KMS-11 (cell line): Measurements from ENCODE around the gene FBXO39.

Source experiments
- H2AFZ ChIP-seq: fragments of 200-600 bp; sonication (generic); 2 replicates; pipeline ENCODE4 v1.6.1; 2016; ENCODE audit warnings: antibody characterized with exemption, mixed run types, low read depth
- H3K27ac ChIP-seq: fragments of 200-600 bp; sonication (generic); 2 replicates; pipeline ENCODE4 v1.6.1; 2016; ENCODE audit warnings: mild to moderate bottlenecking, mixed run types
- H3K27me3 ChIP-seq: fragments of 200-600 bp; sonication (generic); 2 replicates; pipeline ENCODE4 v1.6.1; 2017; ENCODE audit warnings: mild to moderate bottlenecking, low read depth, mixed run types, moderate library complexity; ENCODE audit not compliant: insufficient read depth
- H3K36me3 ChIP-seq: fragments of 200-600 bp; sonication (generic); 2 replicates; pipeline ENCODE4 v1.6.1; 2017; ENCODE audit warnings: mild to moderate bottlenecking, mixed run types; ENCODE audit not compliant: insufficient read depth
- H3K4me1 ChIP-seq: fragments of 200-600 bp; sonication (generic); 2 replicates; pipeline ENCODE4 v1.6.1; 2016; ENCODE audit warnings: mild to moderate bottlenecking, low read depth, mixed run types; ENCODE audit not compliant: poor library complexity, severe bottlenecking
- H3K4me2 ChIP-seq: fragments of 200-600 bp; sonication (generic); 2 replicates; pipeline ENCODE4 v1.7.0; 2016; ENCODE audit warnings: mild to moderate bottlenecking, mixed run types
- H3K4me3 ChIP-seq: fragments of 200-600 bp; sonication (generic); IDR thresholded peaks from 2 replicates; pipeline ENCODE4 v1.6.1; 2017; ENCODE audit warnings: low read depth, low read length, mixed read lengths; ENCODE audit not compliant: insufficient read depth
- H3K79me2 ChIP-seq: fragments of 200-600 bp; sonication (generic); 2 replicates; pipeline ENCODE4 v1.6.1; 2016; ENCODE audit warnings: low read depth, mixed run types; ENCODE audit not compliant: insufficient read depth
- H3K9ac ChIP-seq: fragments of 200-600 bp; sonication (generic); 2 replicates; pipeline ENCODE4 v1.6.1; 2016; ENCODE audit warnings: mild to moderate bottlenecking, mixed run types
- H4K20me1 ChIP-seq: fragments of 200-600 bp; sonication (generic); 2 replicates; pipeline ENCODE4 v1.6.1; 2016; ENCODE audit warnings: mild to moderate bottlenecking, mixed run types; ENCODE audit not compliant: insufficient read depth
- TF ChIP-seq, protein P1 (sequence below): fragments of 200-600 bp; sonication (generic); conservative IDR thresholded peaks from 2 replicates; pipeline ENCODE4 v1.6.1; 2017; ENCODE audit warnings: low read depth, mild to moderate bottlenecking, antibody characterized with exemption, low read length, moderate library complexity, mixed read lengths

The FBXO39 gene

DNA sequence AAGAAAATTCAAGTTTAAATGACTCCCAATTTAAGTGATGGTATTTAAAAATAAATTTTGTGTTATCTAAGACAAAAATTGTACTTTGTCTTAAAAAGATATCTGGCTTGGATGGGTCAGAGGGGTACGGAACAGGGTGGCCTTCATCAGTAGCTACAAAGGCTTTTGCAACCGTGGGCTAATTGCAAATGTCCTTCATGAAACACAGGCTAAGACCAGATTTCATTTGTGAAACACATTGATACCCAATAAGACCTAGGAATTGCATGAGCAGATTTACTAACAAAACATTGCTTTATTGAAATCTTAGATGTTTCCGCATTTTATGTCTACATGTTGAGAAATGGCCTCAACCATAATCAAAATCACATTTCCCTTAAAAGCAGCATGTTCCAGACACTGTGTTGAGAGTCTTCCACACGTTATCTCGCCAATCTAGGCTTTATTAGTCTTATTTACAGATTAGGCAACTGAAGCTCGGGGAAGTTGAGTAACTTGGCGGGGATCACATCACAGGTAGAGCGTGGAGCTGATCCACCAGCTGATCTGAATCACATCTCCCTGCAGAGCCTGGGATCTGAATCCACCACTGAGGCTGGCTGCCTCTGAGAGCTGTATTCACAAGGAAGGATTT lies 21.8 kb downstream of the FBXO39 start:
- H3K4me3 ChIP-seq: no peak overlapping the region
- no peaks in the 10 kb centered on the region for H3K36me3 ChIP-seq
- no peak overlapping the region for H3K9ac ChIP-seq
- TF ChIP-seq, protein P1, sequence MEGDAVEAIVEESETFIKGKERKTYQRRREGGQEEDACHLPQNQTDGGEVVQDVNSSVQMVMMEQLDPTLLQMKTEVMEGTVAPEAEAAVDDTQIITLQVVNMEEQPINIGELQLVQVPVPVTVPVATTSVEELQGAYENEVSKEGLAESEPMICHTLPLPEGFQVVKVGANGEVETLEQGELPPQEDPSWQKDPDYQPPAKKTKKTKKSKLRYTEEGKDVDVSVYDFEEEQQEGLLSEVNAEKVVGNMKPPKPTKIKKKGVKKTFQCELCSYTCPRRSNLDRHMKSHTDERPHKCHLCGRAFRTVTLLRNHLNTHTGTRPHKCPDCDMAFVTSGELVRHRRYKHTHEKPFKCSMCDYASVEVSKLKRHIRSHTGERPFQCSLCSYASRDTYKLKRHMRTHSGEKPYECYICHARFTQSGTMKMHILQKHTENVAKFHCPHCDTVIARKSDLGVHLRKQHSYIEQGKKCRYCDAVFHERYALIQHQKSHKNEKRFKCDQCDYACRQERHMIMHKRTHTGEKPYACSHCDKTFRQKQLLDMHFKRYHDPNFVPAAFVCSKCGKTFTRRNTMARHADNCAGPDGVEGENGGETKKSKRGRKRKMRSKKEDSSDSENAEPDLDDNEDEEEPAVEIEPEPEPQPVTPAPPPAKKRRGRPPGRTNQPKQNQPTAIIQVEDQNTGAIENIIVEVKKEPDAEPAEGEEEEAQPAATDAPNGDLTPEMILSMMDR: no peak
- H3K4me2 ChIP-seq: no peak overlapping the region
- no peak overlapping the region for H3K27ac ChIP-seq
- no peaks in the 10 kb centered on the region for H3K79me2 ChIP-seq
- no peaks in the 10 kb centered on the region for H3K4me1 ChIP-seq
- no peaks in the 10 kb centered on the region for H3K27me3 ChIP-seq
- H4K20me1 ChIP-seq: no peaks in the 10 kb centered on the region
- H2AFZ ChIP-seq: no peak overlapping the region

DNA sequence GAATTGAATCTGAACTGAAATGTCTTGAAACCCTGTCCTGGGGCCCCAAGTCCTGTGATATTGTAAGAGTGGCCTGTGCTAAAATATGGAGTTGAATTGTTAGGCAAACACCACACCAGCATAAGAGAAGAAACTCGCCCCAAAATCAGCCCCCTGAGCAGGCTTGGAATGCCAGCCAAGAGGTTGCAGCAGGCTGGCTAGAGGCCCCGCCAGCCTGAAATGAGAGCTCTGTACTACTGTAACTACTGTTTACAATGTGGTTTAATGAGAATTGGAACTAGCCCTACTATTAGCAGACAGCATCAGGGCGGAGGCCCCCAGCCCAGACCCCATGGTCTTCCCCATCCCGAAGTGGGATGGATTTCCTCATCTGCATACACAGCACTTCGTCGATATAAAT lies 23.7 kb downstream of the FBXO39 start:
- Histone ChIP-seq H3K4me2 (no peak overlapping the region), H3K9ac (no peak overlapping the region), H3K4me1 (no peaks in the 10 kb centered on the region), H2AFZ (no peak overlapping the region), H4K20me1 (no peaks in the 10 kb centered on the region), H3K4me3 (no peak overlapping the region), H3K27ac (no peak overlapping the region), H3K27me3 (no peaks in the 10 kb centered on the region), H3K36me3 (no peaks in the 10 kb centered on the region), H3K79me2 (no peaks in the 10 kb centered on the region)
- TF ChIP-seq, protein P1: no peak

DNA sequence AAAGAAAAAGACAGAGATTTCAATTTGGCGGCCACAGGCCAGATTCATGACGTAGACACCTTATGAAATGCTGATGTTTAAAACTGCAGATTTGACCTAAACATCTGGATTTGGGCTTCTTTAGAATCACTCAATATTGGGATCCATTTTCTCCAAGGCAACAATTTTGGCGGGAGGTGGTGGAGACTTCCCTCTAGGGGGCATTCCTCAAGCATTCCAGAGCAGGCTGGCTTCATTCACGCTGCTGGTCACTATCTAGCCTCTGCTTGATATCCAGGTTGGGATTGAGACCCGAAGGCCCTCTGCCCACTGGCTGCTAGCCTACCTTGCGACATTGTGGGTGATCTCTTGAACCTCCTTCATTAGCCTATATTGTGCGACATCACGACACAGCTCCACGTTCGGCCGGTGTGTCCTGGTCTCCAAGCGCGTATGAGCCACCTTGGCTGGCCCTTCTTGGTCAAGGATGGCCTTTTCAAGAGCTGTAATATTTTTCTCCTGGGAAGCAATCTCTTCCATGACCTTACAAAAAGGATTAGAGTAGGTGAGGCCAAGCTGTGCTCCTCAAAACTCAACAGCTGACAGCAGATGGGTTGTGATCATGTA lies 24.5 kb downstream of the FBXO39 start:
- no peak overlapping the region for H3K4me2 ChIP-seq
- H3K4me1 ChIP-seq: no peaks in the 10 kb centered on the region
- no peak overlapping the region for H3K27ac ChIP-seq
- H3K36me3 ChIP-seq: no peaks in the 10 kb centered on the region
- H3K4me3 ChIP-seq: no peak overlapping the region
- no peak overlapping the region for H2AFZ ChIP-seq
- no peaks in the 10 kb centered on the region for H3K79me2 ChIP-seq
- H3K9ac ChIP-seq: no peak overlapping the region
- H4K20me1 ChIP-seq: no peaks in the 10 kb centered on the region
- no peaks in the 10 kb centered on the region for H3K27me3 ChIP-seq
- TF ChIP-seq, protein P1: no peak

DNA sequence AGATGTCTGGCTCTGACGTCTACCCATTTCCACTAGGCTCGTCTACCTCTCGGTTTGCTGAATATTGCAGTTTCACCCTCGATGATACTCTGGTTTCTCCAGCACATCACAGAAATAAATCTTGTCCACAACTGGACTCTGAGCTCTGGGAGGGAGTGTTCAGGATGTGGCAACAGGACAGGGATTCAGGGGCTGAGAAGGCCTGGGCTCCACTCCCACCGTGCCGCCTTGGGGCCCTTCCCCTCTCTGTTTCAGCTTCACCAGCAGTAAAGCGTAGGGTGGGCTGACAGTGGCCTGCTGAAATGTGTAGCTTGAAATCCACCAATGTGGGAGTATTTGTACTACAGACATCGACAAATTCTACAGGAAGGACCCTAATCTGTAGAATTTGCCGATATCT lies 35.5 kb downstream of the FBXO39 start:
- Histone ChIP-seq H3K36me3 (no peaks in the 10 kb centered on the region), H3K27ac (no peak overlapping the region), H3K4me3 (no peak overlapping the region), H4K20me1 (no peaks in the 10 kb centered on the region), H3K27me3 (no peaks in the 10 kb centered on the region), H3K79me2 (no peaks in the 10 kb centered on the region), H3K9ac (no peak overlapping the region), H2AFZ (no peak overlapping the region), H3K4me2 (no peak overlapping the region), H3K4me1 (no peaks in the 10 kb centered on the region)
- TF ChIP-seq, protein P1: no peak
